Activated CD4-positive, alpha-beta T cell treated with anti-CD3 and anti-CD28 coated beads, Interleukin-10, Interleukin-2, amounts not matched to agents 100 ng/mL and 50 ng/mL, durations not matched to agents 16 hours and 8 hours (primary cell): ENCODE data around the gene GALNTL6.
"Not testable (repeated sequence)": the region's sequence is repeated elsewhere in the genome, so short reads cannot be mapped to it uniquely, and the experiment has no call there.

ENCODE experiments used
- DNase-seq: peaks from one replicate; pipeline ENCODE4 v3.0.0-alpha.2; 2020

Gene GALNTL6

DNA sequence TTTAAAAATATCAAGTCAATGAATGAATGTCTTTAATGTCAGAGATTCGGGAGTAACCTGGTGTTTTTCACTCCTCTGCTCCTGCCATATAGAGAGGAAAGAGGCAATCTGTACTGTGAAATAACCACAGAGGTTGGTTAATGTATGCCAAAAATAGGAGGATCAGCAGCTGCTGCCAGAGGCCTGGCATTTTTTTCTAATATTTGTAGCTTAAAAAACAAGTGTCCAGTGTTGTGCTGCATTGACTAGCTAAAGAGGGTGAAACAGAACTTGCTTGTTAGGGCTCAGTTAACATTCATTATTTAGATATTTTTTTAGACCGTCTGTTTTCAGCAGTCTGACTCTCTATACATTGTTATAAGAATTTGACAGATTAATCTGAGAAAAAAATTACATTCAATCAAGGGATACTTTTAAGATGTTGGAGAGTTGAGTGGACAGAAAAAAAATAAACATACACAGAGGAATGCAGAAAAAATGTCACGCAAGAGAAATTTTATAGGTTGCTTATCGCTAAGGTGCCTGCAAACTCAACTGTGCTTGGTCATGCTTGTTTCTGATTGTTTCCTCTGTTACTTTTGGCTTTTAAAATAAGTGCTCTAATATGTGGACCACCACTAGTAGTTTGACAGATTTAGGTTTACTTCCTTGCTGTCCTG lies 963.1 kb downstream of the GALNTL6 start:
- no peak for DNase-seq

DNA sequence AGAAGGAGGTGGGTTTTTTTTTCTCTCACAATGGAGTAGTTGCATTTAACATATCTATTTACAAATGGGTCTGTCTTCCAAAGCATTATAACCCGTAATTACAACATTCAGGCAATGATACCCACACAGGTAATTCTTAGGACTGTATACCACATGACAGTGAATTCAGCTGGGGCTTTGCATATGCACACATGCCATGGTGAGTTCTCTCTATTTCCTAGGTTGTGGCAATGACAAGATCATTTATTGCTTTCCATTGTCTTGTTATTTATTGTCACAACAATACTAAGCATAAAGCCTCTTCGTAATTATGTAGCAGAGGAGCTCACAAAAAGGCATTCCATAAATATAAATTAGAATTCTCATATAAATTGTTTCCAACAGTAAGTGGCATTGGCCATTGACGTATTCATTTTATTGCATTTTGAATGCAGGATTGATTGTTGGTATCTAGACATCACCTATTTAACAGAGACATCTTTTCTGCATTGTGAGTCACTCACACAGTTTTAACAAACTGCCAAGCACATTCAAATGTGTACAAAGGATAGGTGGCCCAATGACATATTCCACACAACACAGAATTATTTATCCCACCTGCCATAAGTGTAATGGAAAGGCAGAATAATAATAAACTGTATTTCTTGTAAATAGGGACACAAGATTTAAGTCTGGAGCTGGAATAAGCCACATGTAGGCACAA lies 964.7 kb downstream of the GALNTL6 start:
- DNase-seq, result no peak

DNA sequence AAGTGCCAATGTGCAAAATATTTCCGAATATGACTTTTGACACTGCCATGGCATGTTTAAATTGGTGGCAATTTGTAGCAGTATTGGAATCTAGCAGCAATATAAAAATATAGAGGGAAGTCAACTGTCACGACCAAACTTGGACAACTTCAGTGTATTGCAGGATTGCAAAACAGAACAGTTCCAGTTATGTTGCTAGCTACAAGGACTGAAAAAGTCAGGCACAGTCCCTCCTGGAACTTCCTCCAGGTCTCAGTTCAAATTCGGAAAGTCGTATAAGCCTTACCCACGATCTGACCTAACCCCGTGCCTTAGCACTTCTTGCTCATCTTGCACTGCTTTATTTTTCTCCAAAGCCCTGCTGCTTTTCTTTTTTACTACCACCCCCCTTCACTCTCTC lies 965.4 kb downstream of the GALNTL6 start:
- no peak for DNase-seq

DNA sequence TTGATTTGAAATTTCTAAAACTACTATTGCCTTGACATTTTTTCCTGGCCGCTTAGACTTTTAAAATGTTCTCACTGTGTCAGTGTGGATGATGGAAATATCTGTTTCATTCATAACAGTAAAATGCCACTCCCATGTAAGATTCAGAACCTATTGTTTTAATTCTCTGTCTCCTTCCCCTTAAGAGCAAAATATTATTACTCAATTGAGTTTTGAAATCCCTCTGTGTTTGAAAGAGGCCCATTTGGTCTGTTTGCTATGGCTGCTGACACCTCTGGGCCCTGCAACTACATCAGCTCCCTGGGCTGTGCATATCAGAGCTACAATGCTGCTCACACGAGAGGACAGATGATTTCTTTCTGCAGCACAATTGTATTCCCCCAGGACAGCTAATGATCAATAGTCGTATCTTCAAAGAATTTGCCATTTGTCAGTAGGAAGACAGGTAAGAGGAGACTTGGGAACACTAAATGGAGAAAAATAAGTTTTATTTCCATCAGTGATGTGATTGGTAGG lies 967.4 kb downstream of the GALNTL6 start:
- no peak for DNase-seq

DNA sequence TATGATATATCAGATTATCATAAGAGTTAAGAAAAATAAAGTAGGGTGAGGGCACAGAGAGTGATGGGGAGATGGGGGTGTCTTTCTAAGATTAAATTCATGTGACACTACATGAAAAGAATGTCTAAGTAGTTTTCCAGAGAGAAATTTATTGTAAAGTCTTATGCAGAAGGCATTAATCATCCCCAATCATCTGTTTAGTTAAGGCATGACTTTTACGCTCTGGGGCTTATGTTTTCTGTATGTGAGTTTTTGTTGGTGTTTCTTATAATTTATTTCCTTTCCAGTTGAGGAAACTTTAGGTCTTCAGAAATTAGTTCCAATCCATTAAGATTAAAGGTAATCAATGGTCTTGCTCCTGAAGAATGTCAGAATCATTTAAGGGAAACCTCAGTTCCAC lies 972.4 kb downstream of the GALNTL6 start:
- no peak for DNase-seq

DNA sequence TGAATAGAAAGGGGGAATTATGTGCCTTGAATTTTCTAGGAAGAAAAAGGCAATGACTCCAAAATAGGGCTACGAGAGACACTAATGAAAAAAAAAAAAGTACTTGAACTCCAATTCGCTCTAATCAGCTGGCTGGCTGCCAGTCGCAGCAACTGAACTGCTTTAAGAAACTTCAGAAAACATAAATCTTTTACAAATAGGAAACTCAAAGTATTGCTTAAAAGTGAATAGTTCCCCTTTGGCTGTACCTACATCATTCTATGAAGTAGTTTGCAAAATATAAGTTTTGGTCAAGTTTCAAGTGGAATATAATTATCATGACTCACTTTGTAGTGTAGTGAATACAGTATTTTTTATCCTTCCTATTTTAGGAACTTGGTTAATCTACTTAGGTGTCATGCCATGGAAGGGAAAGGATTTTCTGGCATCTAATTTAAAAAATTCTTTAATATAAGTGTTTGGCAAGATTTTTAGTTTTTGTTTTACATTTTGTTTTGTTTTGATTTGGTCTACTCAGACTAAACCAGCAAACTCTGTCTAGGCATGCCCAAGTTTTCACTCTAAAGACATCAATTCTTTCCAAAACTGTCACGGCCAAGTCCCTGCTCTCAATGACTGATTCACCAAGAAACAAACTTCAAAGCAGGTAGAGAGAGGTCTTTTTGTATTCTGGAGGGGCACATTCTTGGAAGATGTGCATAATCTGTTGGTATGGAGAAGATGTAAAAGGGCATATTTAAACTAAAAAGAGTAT lies 973.0 kb downstream of the GALNTL6 start:
- no peak for DNase-seq

DNA sequence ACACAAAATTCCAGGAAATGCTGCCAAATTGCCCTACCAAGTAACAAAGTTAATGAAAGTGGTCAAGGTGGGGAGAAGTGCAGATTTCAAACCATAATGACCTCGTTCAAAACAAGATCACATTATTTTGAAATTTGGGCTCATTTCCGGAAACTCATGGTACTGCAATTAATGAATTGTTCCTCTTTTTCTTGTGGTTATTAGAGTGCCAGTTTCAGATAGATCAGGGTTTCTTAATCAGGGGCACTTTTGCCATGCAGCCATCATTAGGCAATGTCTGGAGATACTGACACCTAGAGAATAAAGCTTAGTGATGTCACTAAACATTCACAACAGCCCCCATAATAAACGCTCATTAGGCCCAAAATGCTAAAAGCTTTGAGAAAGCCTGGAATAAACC lies 973.9 kb downstream of the GALNTL6 start:
- no peak for DNase-seq

DNA sequence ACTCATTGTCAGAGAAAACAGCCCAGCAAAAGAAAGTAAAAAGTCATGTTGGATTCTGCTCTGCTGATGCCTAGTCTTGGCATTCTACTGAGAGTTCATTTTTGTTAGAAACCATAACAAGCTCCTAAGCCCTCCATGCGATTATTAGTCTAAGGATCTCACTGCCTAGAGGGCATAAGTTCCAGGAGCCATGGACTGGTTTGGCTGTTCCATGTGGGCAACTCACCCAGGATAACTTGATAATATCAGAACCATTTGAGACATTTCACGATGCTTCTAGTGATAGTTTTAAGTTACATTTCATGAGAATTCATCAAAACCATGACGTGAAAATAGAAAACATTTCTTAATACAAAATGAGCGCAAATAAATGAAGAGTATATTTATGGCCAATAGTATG lies 978.6 kb downstream of the GALNTL6 start:
- no peak for DNase-seq

DNA sequence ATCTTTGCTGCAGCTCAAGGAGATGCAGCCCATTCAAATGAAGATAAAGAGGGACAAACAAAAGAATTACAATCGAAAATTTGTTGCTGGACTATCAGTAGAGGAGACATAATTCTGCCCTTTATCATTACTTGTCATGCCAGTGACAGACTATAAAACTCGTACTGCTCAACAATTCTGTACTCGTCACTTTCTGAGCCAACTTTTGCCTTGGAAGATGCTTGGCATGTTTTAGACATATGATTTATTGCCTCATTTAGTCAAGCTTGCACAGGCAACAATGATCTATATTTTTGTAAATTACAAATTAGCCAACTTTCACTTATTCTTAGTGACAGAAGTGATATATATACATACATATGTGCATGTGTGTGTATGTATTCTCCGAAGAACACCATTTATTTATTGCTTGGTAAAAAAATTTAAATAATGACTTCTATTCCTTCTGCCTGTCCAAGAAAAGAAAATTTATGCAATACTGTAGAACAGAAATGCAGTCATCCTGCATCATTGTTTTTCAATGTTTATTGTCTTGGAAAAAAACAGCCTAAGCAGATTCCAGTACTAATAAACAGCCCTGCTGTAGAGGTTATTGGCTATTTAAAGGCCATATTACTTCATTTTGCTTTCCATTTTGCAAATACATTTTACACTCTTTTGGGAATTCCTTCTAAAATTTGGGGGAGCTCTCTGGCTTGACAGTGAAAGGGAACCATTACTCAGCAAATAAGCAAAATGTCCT lies 980.5 kb downstream of the GALNTL6 start:
- no peak for DNase-seq

DNA sequence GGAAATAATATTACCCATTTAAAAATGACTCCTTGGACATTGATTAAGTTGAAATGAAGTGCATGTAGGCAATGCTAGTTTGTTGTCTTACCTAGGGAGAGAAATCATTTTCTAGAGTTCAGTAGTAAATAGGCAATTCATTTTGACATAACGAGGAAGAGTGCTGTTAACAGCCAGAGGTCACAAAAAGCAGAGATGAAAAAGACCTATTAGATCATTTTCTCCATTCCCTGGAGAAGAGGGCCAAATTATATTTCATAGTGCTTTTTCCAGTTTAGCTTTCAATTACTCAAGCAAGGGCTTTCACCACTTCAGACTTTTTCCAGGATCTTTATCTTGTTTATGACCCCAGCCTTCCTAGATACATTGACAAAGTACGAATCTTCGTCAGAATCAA lies 981.1 kb downstream of the GALNTL6 start:
- DNase-seq, result no peak

DNA sequence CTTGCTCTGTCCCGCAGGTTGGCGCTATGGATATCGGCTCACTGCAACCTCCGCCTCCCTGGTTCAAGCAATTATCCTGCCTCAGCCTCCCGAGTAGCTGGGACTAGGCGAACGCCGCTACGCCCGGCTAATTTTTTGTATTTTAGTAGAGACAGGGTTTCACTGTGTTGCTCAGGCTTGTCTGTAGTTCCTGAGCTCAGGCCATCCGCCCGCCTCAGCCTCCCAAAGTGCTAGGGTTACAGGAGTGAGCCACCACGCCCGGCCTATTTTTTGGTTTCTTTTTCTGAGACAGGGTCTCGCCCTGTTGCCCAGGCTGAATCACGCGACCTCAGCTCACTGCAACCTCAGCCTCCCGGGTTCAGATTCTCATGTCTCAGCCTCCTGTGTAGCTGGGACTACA lies 984.1 kb downstream of the GALNTL6 start:
- DNase-seq, result not testable (repeated sequence)

DNA sequence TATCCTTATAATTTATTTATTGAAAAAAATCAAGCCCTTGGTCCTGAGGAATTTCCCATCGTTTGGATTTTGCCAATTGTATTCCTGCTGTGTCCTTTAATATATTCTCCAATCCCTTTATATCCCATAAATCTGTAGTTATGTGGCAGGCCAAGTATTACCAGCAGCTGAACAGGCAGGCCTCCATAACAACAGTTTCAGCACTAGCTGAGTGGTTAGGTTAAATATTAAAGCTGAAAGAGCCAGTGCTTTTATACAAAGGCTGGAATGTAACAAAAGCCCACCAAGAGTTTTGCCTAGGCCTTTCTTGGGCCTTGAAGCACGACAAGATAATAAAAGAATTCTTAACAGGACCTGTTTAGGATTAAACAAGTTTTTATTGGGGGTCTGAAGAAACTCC lies 988.8 kb downstream of the GALNTL6 start:
- no peak for DNase-seq

DNA sequence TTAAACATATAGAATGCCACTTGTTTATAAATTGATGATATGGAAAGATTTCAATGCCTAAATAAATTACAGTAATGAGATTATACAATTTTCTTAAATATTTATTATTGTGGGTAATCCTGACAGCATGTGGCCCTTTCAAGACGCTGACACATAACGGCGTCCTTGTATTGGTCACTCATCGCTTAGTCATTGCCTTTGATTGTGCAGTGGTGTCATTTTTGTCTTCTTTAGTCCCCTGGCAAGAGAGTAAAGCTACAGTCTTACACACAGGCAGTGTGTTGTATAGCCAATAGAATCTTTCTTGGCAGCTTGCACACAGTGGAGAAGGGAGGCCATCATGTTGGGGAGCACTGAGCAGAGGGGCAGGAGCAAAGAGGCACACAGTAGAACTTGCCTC lies 993.6 kb downstream of the GALNTL6 start:
- no peak for DNase-seq

DNA sequence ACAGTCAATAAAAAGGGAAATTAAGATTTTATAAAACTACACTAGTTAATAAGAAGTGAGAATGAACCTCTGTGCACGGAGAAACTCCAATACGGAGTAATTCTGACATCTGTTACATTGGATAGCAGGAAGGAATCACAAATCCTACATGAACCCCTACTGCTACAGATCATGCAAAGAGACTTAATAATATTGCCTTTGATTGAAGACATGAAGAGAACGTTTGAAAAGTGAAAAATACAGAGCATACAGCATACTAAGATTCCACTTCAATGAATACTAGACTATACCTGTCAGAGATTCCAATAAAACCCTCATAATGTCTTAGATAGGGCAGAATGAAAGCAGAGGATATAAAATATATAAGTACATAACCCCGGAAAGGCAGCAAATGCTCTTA lies 995.0 kb downstream of the GALNTL6 start:
- DNase-seq, result no peak

DNA sequence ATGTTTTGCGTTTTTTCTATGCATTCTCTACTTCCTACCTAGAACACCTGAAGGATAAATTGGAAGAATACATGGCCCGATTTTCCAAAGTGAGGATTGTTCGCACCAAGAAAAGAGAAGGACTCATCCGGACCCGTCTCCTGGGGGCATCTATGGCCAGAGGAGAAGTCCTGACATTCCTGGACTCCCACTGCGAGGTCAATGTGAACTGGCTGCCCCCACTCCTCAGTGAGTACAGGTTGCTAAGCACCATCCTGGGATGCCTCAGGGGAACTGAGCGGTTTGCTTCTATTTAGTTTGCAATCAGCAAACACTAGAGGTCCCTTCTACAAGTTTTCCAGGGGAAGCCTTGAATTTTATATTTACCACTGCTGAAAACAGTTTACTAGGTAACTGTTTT lies 996.1 kb downstream of the GALNTL6 start:
- no peak for DNase-seq

DNA sequence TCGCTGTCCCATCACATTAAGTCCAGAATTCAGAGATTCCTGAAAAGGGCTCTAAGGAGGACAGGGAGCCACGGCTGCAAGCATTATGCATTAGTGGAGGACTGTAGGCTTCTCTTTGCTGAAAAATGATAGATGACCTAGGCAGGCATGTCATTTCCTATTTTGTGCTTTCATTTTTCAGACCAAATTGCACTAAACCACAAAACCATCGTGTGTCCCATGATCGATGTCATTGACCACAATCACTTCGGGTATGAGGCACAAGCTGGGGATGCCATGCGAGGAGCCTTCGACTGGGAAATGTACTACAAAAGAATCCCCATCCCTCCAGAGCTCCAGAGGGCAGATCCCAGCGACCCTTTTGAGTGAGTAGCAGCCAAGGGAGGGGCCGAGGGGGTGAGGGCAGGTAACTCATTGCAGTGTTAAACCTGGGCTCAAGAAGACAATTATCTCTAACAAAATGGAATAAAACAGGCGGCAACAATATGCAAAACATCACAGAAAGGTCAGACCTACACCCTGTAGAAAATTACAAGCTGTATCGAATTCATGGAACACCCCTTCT lies 1000.2 kb downstream of the GALNTL6 start:
- DNase-seq, result peak; percentile 35

DNA sequence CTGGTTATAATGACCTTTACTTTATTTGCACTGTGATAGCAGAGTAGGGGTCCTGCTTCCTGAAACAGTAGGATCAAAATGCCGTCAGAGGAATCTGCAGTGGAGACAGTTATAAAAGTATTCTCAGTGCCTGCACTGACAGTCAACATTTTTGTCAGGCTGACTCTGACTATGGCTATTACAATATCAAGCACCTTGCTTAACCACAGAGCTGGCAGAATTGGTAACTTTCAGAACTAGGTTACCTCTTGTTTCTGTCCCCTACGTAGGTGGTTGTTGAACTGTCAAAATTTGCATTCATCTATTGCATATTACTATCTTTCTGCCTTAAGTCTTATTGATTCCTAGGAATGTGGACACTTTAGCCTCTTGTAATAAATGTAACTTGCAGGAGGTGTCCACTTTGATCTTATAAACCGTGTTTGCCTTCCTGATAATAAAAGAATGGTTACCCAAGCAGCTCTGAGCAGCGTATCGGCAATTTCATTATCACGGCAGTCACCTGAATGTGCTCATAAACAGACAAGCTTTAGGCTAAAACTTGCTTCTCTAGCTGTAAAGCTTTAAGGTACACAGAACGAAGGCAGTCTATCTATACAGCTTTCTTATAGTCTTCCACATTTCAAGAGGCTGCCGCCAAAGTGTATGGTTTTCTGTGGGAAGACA lies 1002.4 kb downstream of the GALNTL6 start:
- DNase-seq, result no peak

DNA sequence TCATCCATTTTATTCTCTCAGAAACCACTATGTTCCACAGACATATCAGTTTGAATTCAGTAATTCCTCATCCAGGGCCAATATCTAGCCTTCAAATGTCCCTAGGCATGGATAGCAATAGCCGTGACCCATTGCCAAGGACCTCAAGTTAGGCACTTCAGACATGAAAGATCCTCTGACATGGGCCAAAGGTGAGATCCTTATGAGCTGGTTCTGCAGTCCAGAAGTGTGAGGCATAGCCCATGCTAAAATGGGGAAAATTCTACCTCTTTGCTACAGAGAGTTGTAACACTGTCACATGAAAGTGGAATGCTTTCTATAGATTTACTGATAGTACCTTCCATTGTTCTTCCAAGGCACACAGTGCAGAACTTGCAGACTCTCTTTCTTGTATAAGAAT lies 1005.7 kb downstream of the GALNTL6 start:
- DNase-seq, result no peak

DNA sequence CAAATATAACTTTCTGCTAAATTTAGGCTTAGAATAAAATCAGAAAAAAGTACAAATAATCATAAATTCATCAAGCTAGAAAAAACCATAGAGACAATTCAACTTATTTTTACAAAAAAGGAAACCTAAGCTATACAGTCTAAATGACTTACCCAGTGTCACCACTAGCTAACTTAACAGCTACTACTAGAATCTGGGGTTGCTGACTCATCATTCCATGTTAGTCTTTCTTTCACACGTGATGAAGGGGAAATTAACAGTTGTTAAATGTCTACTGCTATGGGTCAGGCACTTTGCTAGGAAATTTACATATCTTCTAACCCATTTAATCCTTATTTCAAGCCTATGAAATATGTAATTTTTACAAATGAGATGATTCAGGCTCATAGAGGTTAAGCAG lies 1006.1 kb downstream of the GALNTL6 start:
- DNase-seq, result no peak

DNA sequence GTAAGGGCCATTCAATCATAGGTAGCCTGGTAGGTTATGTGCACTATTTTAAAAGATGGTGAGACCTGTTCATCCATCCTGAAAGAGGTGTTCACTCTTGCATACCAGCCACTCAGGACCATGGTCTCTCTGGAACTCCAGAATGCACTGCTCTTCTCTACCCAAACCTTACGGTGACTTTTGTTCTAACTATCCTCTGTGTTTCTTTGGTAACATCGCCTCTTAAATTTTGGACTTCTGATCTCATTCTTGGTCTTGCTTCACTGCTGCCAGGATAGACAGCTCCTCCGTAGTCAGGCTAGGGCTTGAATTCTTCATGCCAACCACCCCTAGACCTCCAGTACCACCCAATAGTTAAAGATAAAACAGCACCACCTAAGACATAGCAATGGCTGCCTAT lies 1009.1 kb downstream of the GALNTL6 start:
- DNase-seq, result no peak

DNA sequence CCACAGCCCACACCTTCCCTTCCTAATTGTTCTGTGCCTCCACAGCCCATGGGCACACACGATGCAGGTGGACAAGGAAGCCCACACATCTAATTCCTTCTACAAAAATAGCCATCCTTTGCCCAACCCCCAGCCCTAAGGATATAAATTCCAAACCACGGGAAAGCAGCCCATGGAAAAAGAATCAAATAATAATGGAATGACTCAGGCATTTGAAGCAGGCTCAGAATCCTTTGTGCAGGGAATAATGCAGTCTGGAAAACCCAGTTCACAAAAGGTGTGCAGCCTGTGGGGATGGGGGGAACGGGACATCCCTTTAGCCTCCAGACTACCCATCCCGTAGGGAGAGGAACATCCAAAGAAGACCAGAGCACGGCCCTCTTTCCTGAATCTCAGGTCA lies 1013.1 kb downstream of the GALNTL6 start:
- DNase-seq, result no peak

DNA sequence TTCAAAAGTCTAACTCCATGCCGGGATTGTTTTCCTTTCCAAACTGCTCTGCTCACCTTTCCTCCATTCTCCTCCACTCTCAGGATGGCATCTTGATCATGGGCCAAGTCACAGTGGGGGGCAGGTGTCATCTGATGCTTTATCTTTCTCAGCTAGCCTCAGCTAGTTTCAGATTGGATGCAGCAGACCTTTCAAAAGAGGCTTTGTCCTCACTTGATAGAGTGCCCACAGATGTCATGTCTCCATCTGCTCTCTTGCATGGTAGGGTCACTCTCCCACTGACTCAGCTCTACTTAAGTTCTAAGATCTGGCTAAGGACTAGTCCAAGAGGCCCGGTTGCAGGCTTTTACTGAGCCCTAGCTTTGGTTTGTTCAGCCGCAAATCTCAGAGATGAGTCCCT lies 1013.7 kb downstream of the GALNTL6 start:
- no peak for DNase-seq
